Stimulated activated CD4-positive, alpha-beta T cell treated with anti-CD3 and anti-CD28 coated beads, Interleukin-4, amount 100 ng/mL, for 1 hour (primary cell): ENCODE measurements around the gene ZNF486.
A peak's percentile ranks its signal among the peaks of the same experiment; 100 is the strongest.
"Not testable (repeated sequence)": the region's sequence is repeated elsewhere in the genome, so short reads cannot be mapped to it uniquely, and the experiment has no call there.

Experiments
- DNase-seq: peaks from one replicate; pipeline ENCODE4 v3.0.0-alpha.2; 2020

Gene ZNF486

DNA sequence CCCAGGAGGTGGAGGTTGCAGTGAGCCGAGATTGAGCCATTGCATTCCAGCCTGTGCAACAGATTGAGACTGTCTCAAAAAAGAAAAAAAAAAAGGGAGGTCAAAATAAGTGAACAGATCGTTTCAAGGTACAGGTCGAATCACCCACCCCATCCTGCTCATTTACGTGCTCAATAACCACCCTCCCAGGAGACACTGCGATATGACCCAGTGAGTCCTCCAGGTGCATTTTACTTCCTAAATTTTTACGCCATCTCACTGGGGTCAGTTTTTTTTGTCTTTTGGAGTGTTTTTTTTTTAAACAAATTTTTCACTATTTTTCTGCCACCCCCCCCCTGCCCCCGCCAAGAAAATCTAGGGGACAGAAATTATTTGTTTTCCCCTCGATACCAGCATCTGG is 68.1 kb downstream of the ZNF486 start:
- DNase-seq, result no peak

DNA sequence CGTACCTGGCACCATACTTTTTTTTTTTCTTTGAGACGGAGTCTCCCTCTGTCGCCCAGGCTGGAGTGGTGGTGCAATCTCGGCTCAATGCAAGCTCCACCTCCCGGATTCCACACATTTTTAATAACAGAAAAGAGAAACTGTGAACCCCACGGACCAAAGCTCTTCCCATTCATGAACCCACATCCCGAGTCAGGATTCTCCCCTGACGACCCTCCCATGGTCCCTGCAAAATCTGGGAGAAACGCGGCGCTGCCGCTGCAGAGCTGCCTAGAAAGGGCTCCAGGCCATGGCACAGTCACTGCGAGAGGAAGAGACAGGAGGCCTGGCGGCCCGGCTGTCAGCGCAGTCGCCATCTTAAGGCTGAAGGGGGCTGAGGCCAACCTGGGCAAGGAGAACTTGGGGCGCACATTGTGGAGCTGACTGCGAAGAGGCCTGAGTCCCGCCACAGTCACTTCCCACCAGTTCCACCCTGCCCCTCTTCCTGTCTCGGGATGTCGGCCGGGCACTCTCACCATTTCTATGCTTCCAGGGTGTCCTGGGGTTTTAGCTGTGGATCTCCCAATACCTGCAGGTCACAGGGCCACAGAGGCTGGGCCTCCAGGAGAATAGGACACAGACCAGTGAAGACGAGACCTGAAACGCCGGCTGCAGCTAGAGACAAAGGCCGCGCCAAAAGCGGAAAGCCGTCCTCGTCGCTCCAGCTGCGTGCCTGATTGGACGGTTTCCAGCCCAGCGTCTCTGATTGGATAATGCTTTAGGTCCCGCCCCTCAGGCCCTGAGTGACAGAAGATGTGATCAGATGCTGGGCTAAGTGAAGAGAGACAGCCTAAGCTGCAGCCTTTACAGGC is 71.0 kb downstream of the ZNF486 start:
- peak; percentile 85 for DNase-seq

- DNase-seq, result no peak
Observed at GRCh38 chr19:20243629-20244028, 76.6 kb downstream of the ZNF486 start.

- DNase-seq, result no peak
Observed at GRCh38 chr19:20244356-20244755, 77.3 kb downstream of the ZNF486 start.

DNA sequence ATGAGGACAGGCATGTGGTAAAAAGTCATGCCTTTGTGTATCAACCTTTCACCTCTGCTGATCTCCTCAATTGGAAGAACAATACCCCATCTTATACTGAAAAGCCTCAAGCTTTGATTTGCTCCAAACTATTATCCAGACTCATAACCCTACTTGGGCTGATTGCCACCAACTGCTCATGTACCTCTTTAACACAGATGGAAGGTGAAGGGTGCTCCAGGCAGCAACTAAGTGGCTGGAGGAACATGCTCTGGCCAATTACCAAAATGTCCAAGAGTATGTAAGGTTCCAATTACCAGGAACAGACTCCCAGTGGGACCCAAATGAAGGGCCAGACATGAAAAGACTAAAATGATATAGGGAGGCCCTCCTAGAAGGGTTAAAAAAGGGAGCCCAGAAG is 78.3 kb downstream of the ZNF486 start:
- DNase-seq, result no peak

GRCh38 chr19:20247016-20247683 is 80.1 kb downstream of the ZNF486 start:
- DNase-seq, result peak; percentile 38

- not testable (repeated sequence) for DNase-seq
Observed at GRCh38 chr19:20248258-20248657, 81.2 kb downstream of the ZNF486 start.
